AG08396 (cell line): Measurements from ENCODE around the gene FBXW8.

Experiments used
- DNase-seq: peaks from one replicate; pipeline ENCODE4 v3.0.0; 2012; ENCODE audit warnings: low spot score, mixed read lengths

The FBXW8 gene

DNA sequence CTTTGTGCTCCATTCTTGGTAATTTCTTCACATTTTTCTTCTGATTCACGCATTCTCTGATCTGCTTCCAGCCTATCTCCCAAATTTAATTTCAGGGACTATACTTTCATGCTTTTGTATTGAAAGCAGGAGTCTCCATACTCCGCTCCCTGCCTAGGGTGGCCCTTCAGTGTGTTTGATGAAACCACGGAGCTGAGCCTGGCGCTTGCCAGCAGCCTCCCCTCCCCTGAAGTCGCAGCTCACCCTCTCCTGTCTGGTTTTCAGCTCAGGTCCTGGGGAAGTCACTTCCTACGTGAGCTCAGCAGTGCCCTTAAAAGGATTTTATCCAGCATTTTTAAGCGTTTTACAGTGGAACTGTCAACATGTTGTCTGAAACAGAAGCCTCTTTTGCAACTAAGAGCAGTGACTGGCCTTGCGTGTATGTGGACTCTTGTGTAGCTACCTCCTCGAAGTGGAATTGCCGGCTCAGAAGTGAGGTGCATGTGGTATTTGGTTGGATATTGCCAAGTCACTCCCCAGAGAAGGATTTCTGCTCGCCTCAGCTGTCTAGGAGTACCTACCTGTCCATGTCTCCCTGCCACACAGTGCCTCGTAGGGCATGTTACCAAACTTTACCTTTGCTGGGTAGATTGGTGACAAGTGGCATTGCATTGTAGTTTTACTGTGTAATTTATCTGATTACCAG, 109.9 kb downstream of the FBXW8 start:
- DNase-seq: no peak

- no peak for DNase-seq
Measured at GRCh38 chr12:117022465-117022864, 111.7 kb downstream of the FBXW8 start.

- DNase-seq: no peak
Measured at GRCh38 chr12:117023998-117024960, 113.5 kb downstream of the FBXW8 start.

GRCh38 chr12:117024961-117025480, 114.3 kb downstream of the FBXW8 start:
- DNase-seq: no peak

DNA sequence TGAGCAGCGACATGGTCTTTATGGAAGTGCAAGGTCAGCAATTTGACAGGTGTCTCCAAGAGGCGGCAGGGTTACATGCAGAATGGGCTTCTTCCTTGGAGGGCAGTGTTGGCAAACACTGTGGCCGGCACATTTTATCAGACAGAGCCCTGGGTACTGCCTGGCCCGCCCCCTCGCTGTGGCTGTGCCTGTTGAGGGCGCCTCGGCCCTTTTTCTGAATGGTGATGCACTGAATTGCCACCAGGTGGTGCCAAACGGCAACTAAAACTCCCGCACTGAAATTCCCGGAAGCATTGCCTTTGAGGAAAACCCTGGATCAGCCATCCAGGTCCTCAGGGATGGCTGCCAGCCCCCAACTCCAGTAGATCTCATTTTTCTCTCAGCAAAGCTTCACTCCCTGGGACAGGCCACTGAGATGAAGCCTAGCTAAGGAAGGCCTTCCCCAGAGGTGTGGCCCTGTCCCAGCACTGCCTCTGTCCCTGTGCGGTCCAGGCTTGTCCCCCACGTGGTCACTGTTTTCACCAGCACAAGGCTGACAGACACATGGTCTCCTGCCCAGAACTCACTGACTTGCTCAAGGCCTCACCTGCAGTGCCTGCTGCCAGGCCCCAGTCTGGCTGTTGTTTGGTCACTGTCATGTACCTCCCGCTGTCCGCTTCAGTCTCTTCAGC, 114.9 kb downstream of the FBXW8 start:
- peak; percentile 86 for DNase-seq

- DNase-seq: no peak
Measured at GRCh38 chr12:117026343-117026742, 115.6 kb downstream of the FBXW8 start.

DNA sequence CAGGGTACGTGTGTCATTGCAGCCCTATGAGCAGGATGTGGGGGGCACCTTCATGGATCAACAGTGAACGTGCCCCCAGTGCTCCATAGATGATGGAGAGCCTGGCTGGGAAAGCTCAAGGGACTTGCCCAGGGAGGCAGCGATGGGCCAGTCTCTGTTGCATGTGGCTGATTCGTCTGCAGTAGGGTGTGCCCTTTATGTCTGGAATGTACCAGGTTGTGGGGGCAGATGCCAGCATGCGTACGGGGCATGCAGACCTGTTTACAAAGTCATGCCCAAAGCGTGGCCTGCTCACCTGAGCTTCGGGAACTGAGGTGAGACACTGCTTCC, 116.1 kb downstream of the FBXW8 start:
- no peak for DNase-seq

DNA sequence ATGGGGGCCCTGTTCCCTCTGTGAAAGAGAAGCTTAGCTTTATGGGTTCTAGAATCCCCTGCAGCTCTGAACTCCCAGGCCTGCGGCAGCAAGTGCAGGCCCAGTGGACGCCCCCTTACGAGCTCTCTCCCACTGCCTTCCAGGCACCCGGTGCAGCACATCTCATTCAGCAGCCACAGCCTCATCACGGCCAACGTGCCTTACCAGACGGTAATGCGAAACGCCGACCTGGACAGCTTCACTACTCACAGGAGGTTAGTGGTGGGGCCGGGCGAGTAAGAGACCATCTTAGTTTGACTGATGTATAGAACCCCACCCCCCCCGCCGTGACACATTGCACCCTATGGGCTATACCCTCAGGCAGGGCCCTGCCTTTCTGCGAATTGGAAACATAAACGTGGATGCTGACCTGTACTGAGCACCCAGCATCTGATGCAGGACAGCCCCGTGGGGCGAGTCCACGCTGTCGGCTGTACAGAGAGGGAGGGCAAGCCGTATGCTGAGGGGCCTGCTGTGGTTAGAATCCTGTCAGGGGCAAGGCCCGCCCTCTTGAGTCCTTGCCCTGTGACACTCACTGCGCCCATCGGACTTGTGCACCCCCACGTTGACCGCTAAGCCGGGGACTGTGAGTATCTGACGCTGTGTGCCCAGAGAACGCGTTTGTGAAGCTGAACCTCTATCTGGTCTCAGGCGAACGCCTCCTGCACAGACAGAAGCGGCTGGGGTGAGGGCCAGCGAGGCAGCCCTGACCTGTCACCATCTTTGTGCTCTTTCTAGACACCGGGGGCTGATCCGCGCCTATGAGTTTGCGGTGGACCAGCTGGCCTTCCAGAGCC, 116.7 kb downstream of the FBXW8 start:
- DNase-seq: no peak

DNA sequence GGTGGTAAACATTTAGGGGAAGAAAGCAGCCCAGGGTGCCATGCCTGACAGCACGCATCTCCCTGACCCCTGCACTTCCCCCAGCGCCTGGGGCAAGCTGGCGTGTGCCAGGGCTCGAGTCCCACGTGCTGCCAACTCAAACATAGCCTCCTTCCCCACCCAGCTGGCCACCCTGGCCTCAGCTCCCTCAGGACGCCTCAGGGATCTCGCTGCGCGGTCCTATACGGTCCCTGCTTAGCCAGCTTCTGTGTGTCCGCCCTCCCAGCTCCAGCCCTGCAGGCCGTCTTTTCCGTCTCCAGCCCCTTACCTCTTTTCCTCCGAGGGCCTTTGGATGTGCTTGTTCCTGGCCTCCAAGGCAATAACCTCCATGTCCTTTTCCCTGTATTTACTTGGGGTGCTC, 117.5 kb downstream of the FBXW8 start:
- DNase-seq: no peak

GRCh38 chr12:117030187-117030900, 119.6 kb downstream of the FBXW8 start:
- no peak for DNase-seq

DNA sequence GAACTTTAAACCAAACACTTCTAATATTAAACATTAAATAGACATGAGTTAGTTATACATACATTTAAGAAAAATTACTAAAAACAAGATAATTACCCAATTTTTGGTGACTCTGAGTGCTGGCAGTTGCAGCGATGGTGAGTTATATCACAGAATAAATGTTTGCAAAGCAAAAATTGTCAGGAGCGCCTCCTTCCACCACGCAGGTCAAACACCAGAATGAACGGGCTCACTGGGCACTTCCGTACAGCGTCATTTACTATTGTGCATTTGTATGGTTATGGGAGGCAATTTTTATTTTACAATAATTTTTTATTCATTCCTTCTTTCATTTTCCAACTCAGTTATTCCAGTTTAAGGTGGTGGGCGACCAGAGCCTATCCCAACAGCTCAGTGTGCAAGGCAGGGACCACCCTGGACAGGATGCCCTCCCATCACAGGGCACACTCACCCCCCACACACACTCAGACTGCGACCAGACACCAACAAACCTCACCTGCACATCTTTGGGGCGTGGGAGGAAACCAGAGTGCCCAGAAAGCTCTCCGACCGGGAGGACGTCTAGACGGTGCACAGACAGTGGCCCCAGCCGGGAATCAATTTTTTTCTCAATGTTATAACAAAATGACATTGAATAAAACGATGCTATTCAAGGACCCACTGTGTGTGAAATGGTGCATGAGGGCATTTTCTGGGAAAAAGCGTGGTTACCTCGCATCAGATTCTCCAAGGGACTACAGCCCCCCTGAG, 121.3 kb downstream of the FBXW8 start:
- DNase-seq: no peak

GRCh38 chr12:117032593-117033381, 122.0 kb downstream of the FBXW8 start:
- peak; percentile 54 for DNase-seq

GRCh38 chr12:117033382-117034221, 122.9 kb downstream of the FBXW8 start:
- no peak for DNase-seq

GRCh38 chr12:117034249-117034648, 123.5 kb downstream of the FBXW8 start:
- no peak for DNase-seq

- DNase-seq: no peak
Measured at GRCh38 chr12:117034701-117035151, 124.0 kb downstream of the FBXW8 start.

GRCh38 chr12:117035287-117035686, 124.5 kb downstream of the FBXW8 start:
- no peak for DNase-seq

- DNase-seq: no peak
Measured at GRCh38 chr12:117036046-117036445, 125.3 kb downstream of the FBXW8 start.

GRCh38 chr12:117036547-117036946, 125.8 kb downstream of the FBXW8 start:
- no peak for DNase-seq
